Measurements from ENCODE around the gene TSFM. TPM values are rescaled to one million over a fixed set of nuclear protein-coding genes. Genes with fewer than 3 reads are reported as not detected.
A peak's percentile ranks its signal among the peaks of the same experiment; 100 is the strongest.

The TSFM gene
- total and polyA plus RNA-seq, 9 of the 15 experiments (the other 6 are each of a cell fraction or from before 2014, with no cell fraction given) = 44.6 to 198 (median 60.2) TPM

GRCh38 chr12:57803319-57803893, 20.8 kb downstream of the TSFM start (continued):
- TF ChIP-seq CTCF (IDR thresholded peaks at IDR 0.05 in 2 of 3, conservative IDR thresholded peaks at IDR 0.05 in 1 of 3; ENCODE audit: insufficient read depth in 2 of 3, low read depth in 1 of 3, low read length in 3 of 3) = peak; percentile 70 to 89 (median 76)
- TF ChIP-seq XRCC5 (IDR thresholded peaks at IDR 0.05; ENCODE audit: low read depth, low read length) = 0 out of 2 replicates have a peak, but pooled peaks have one; percentile 41
- no peak for TF ChIP-seq ZNF699 (CRISPR knock-in tag; IDR thresholded peaks at IDR 0.05; ENCODE audit: insufficient replicate concordance)
- peak; percentile 17; the same call in 1 of the 2 replicates for TF ChIP-seq KLF16 (IDR thresholded peaks at IDR 0.05)
- peak; percentile 64 for TF ChIP-seq SMC3 (conservative IDR thresholded peaks at IDR 0.05; ENCODE audit: insufficient read depth, low read depth, low read length)
- no peak for TF ChIP-seq ZC3H11A (IDR thresholded peaks at IDR 0.05; ENCODE audit: low read depth, low read length)
- TF ChIP-seq RAD21 (CRISPR knock-in tag; conservative IDR thresholded peaks at IDR 0.05 in 1 of 2, IDR thresholded peaks at IDR 0.05 in 1 of 2) = peak; percentile 46 to 73

GRCh38 chr12:57806677-57807076, 24.1 kb downstream of the TSFM start:
- Histone ChIP-seq H3K9ac (ENCODE audit: insufficient read depth in 1 of 2, low read depth in 2 of 2, low read length in 2 of 2) (no peak overlapping the region), H3K27ac (ENCODE audit: extremely low read depth, low read depth, low read length) (no peak overlapping the region), H3K4me2 (ENCODE audit: insufficient read depth, low read length) (no peak overlapping the region), H3K9me1 (ENCODE audit: control insufficient read depth, insufficient read depth, low read length) (peaks cover 3% of the 10 kb centered on the region), H4K20me1 (replicated peaks; ENCODE audit: control insufficient read depth, insufficient read depth, low read length) (no peaks in the 10 kb centered on the region), H3K27me3 (ENCODE audit: control insufficient read depth in 2 of 2, insufficient read depth in 2 of 2, low read length in 2 of 2) (no peaks in the 10 kb centered on the region), H3K36me3 (ENCODE audit: control insufficient read depth, insufficient read depth, low read length) (peaks cover 19% of the 10 kb centered on the region; the same call in 2 of the 3 replicates), H2AFZ (ENCODE audit: low read depth, low read length) (no peak overlapping the region), H3K4me3 (no peak overlapping the region), H3K9me3 (replicated peaks; ENCODE audit: control insufficient read depth, insufficient read depth, low read depth, low read length) (no peaks in the 10 kb centered on the region), H3K79me2 (ENCODE audit: control insufficient read depth, insufficient read depth, low read length) (no peaks in the 10 kb centered on the region), H3K4me1 (replicated peaks in 1 of 2; ENCODE audit: control insufficient read depth in 2 of 2, insufficient read depth in 2 of 2, low read length in 2 of 2) (peaks cover 5 to 10% of the 10 kb centered on the region in 2 experiments; a peak in 3 of 5 replicates)
- no peak for ATAC-seq
- BruUV-seq (replicated peaks) = no TSS peak
- intact Hi-C loops (cut with micrococcal nuclease) (no loop called here), in situ Hi-C loops (cut with MboI) (no loop called here)
- POLR2A ChIA-PET = interaction anchor here (0.6 to 1.0 kb wide), 2 partner anchors 16 to 177 kb away, joined by 3 to 4 read pairs; no protein-coding TSS in a partner anchor
- FAIRE-seq = no peak
- CTCF ChIA-PET (ENCODE audit: low intra/inter-chr PET ratio) = no interaction called here
- 82% methylated on average over 3 of the region's 3 CpGs for WGBS (ENCODE audit: insufficient coverage, low coverage, missing lambda C conversion rate)
- DNase-seq (ENCODE audit: extremely low read depth in 1 of 4, low spot score in 3 of 4) = no peak
- no peak for TF ChIP-seq ZNF639 (CRISPR knock-in tag; conservative IDR thresholded peaks at IDR 0.05 in 1 of 2, IDR thresholded peaks at IDR 0.05 in 1 of 2)

Data from K562 (cell line).